H9 (cell line): ENCODE data around the gene AMACR. TPM values are rescaled to one million over a fixed set of nuclear protein-coding genes. Genes with fewer than 3 reads are reported as not detected.

Source experiments
- DNase-seq: peaks from one replicate; pipeline ENCODE4 v3.0.0-alpha.2; 2017
- H2AFZ ChIP-seq: one replicate; pipeline ENCODE4 v1.6.1; 2013; ENCODE audit warnings: mild to moderate bottlenecking, low read length, control low read depth, moderate library complexity
- H2AK5ac ChIP-seq: 2 replicates; pipeline ENCODE4 v1.6.1; 2013; ENCODE audit warnings: low read length, control low read depth, mixed read lengths; ENCODE audit not compliant: insufficient read length
- H2BK120ac ChIP-seq: one replicate; pipeline ENCODE4 v1.6.1; 2013; ENCODE audit warnings: low read depth, mild to moderate bottlenecking, low read length, control low read depth, inconsistent platforms; ENCODE audit not compliant: poor library complexity, severe bottlenecking
- H2BK12ac ChIP-seq: 2 replicates; pipeline ENCODE4 v1.6.1; 2013; ENCODE audit warnings: low read length, control low read depth, mixed read lengths, low read depth; ENCODE audit not compliant: insufficient read length
- H2BK15ac ChIP-seq: 2 replicates; pipeline ENCODE4 v1.6.1; 2013; ENCODE audit warnings: low read depth, low read length, control low read depth
- H2BK20ac ChIP-seq: one replicate; pipeline ENCODE4 v1.6.1; 2013; ENCODE audit warnings: low read depth, mild to moderate bottlenecking, low read length, control low read depth, inconsistent platforms; ENCODE audit not compliant: poor library complexity, severe bottlenecking
- H2BK5ac ChIP-seq: 2 replicates; pipeline ENCODE4 v1.6.1; 2013; ENCODE audit warnings: low read length, control low read depth, mixed read lengths; ENCODE audit not compliant: insufficient read length
- H3K14ac ChIP-seq: 2 replicates; pipeline ENCODE4 v1.6.1; 2013; ENCODE audit warnings: low read length, control low read depth; ENCODE audit not compliant: insufficient read depth
- H3K18ac ChIP-seq: 2 replicates; pipeline ENCODE4 v1.6.1; 2013; ENCODE audit warnings: low read depth, mild to moderate bottlenecking, mixed read lengths, low read length, control low read depth; ENCODE audit not compliant: insufficient read length
- H3K23ac ChIP-seq: 2 replicates; pipeline ENCODE4 v1.6.1; 2013; ENCODE audit warnings: low read length, control low read depth, mixed read lengths, low read depth; ENCODE audit not compliant: insufficient read length
- H3K23me2 ChIP-seq: 2 replicates; pipeline ENCODE4 v1.6.1; 2013; ENCODE audit warnings: low read depth, mild to moderate bottlenecking, mixed read lengths, low read length, control low read depth; ENCODE audit not compliant: insufficient read length, poor library complexity, severe bottlenecking
- H3K27ac ChIP-seq: 2 replicates; pipeline ENCODE4 v1.5.1; 2013; ENCODE audit warnings: low read length, control low read depth, mixed read lengths, low read depth; ENCODE audit not compliant: insufficient read length
- H3K27me3 ChIP-seq: 2 replicates; pipeline ENCODE4 v1.6.1; 2013; ENCODE audit warnings: low read length, control low read depth, inconsistent platforms; ENCODE audit not compliant: insufficient read depth
- H3K4ac ChIP-seq: 2 replicates; pipeline ENCODE4 v1.6.1; 2013; ENCODE audit warnings: low read depth, mild to moderate bottlenecking, control low read depth, inconsistent platforms, low read length, moderate library complexity
- H3K4me1 ChIP-seq: 2 replicates; pipeline ENCODE4 v1.6.1; 2013; ENCODE audit warnings: low read length, control low read depth, inconsistent platforms; ENCODE audit not compliant: insufficient read depth
- H3K4me2 ChIP-seq: 2 replicates; pipeline ENCODE4 v1.6.1; 2013; ENCODE audit warnings: low read length, control low read depth, mixed read lengths; ENCODE audit not compliant: insufficient read length, insufficient read depth
- H3K56ac ChIP-seq: 2 replicates; pipeline ENCODE4 v1.6.1; 2013; ENCODE audit warnings: low read depth, mild to moderate bottlenecking, mixed read lengths, low read length, control low read depth; ENCODE audit not compliant: insufficient read length
- H3K79me1 ChIP-seq: 2 replicates; pipeline ENCODE4 v1.6.1; 2013; ENCODE audit warnings: low read depth, mild to moderate bottlenecking, moderate library complexity, low read length, control low read depth, inconsistent platforms; ENCODE audit not compliant: insufficient read depth, poor library complexity, severe bottlenecking
- H3K79me2 ChIP-seq: 2 replicates; pipeline ENCODE4 v1.6.1; 2013; ENCODE audit warnings: low read length, control low read depth, inconsistent platforms; ENCODE audit not compliant: insufficient read depth
- H3K9ac ChIP-seq: 2 replicates; pipeline ENCODE4 v1.6.1; 2013; ENCODE audit warnings: low read length, control low read depth, mixed read lengths; ENCODE audit not compliant: insufficient read length; ENCODE audit errors: extremely low read depth
- H3K9me3 ChIP-seq: one replicate; pipeline ENCODE4 v1.6.1; 2013; ENCODE audit warnings: low read depth, low read length, inconsistent platforms; ENCODE audit not compliant: control insufficient read depth
- H3T11ph ChIP-seq: one replicate; pipeline ENCODE4 v1.6.1; 2013; ENCODE audit warnings: mild to moderate bottlenecking, low read length, control low read depth, inconsistent platforms
- H4K20me1 ChIP-seq: one replicate; pipeline ENCODE4 v1.6.1; 2013; ENCODE audit not compliant: control insufficient read depth, insufficient read length, insufficient read depth
- H4K5ac ChIP-seq: 2 replicates; pipeline ENCODE4 v1.6.1; 2013; ENCODE audit warnings: low read depth, mild to moderate bottlenecking, mixed read lengths, low read length, control low read depth; ENCODE audit not compliant: insufficient read length
- H4K8ac ChIP-seq: replicated peaks from 2 replicates; pipeline ENCODE4 v1.6.1; 2013; ENCODE audit warnings: low read length, control low read depth, mixed read lengths, low read depth; ENCODE audit not compliant: insufficient read length
- H4K91ac ChIP-seq: 2 replicates; pipeline ENCODE4 v1.6.1; 2013; ENCODE audit warnings: low read depth, mild to moderate bottlenecking, moderate library complexity, mixed read lengths, low read length, control low read depth; ENCODE audit not compliant: insufficient read length
- H3K27ac Mint-ChIP-seq, 3 experiments: 2 replicates in 2 of 3; 3 replicates in 1 of 3; pipeline ENCODE4 v1.8.0; 2020 to 2021; ENCODE audit warnings: mixed read lengths in 3 of 3, mild to moderate bottlenecking in 1 of 3, moderate library complexity in 1 of 3
- H3K27me3 Mint-ChIP-seq: 2 replicates; pipeline ENCODE4 v1.8.0; 2021; ENCODE audit warnings: low read depth, mild to moderate bottlenecking, moderate library complexity, mixed read lengths
- H3K36me3 Mint-ChIP-seq, 3 experiments: 2 replicates in 2 of 3; 3 replicates in 1 of 3; pipeline ENCODE4 v1.8.0; 2020 to 2021; ENCODE audit warnings: low read depth in 3 of 3, mixed read lengths in 3 of 3; ENCODE audit not compliant: insufficient read depth in 1 of 3
- H3K4me1 Mint-ChIP-seq, 2 experiments: 2 replicates each; pipeline ENCODE4 v1.8.0; 2020; ENCODE audit warnings: mixed read lengths in 2 of 2
- H3K4me3 Mint-ChIP-seq, 2 experiments: 2 replicates in 1 of 2; 3 replicates in 1 of 2; pipeline ENCODE4 v1.8.0; 2020 to 2021; ENCODE audit warnings: mild to moderate bottlenecking in 2 of 2, mixed read lengths in 2 of 2, moderate library complexity in 1 of 2
- H3K9me3 Mint-ChIP-seq, 2 experiments: 2 replicates in 1 of 2; 3 replicates in 1 of 2; pipeline ENCODE4 v1.8.0; 2020; ENCODE audit warnings: mild to moderate bottlenecking in 2 of 2, mixed read lengths in 2 of 2, moderate library complexity in 1 of 2
- WGBS: extraction: QIAGEN DNeasy Blood & Tissue Kit; methylation state at CpG from one replicate; pipeline ENCODE4 v1.1.7; 2013; ENCODE audit warnings: missing lambda C conversion rate, low lambda C conversion rate, mixed read lengths; ENCODE audit not compliant: insufficient read length; ENCODE audit errors: extremely low coverage; 5-methylcytosine and 5-hydroxymethylcytosine counted together
- total RNA-seq: library from RNA; stranded (reverse); gene quantifications from 2 replicates; pipeline ENCODE4 v1.2.1, GENCODE V29; 2021
- TF ChIP-seq, protein P1 (sequence below): fragments of 200-600 bp; sonication (generic); conservative IDR thresholded peaks from 3 replicates; pipeline ENCODE4 v1.8.0; 2021; ENCODE audit warnings: antibody characterized with exemption, mild to moderate bottlenecking

Gene AMACR
- total RNA-seq, 1 experiment from 2014 or later: 9.7 TPM

DNA sequence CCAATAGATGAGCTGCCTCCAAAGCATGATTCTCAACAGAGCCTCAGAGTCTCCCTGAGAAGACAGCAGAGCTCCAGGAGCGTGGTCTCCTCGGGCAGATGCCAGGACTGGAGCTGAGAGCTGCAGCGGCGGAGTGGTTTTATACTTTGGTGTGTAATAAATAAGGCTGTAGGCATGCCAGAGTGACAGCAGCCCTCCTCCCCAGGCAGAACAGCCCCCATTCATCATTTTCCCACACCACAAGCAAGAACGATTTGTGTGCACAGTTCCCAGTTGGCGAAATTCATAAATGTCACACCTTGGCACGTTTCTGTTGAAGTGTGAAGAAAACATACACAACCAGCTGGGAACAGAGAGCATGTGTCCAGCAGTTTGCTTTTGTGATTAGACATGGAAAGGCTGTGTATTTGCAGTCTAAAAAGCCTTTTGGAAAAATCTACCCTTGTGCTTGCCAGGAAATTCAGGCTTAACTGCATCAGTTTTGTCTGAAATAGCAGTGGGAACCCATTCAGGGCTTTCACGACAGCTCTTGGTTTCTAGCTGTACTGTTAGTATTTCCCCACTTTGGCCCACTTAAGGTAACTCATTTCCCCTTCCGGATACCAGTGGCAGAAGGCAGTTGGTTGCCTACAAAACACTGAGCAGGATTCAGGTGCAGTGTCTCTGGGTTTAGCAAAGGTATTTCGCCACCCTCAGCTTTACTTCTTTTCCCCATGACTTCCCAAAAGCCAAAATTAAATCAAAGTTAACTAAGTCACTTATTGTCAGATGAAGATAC, 35.4 kb upstream of the AMACR start, which contains the start of gene C1QTNF3:
Gene C1QTNF3 (minus strand): TSS at position 115 of the 778 bp plus-strand sequence. CDS start 88 bp downstream, at position 27.
- no peak within 1 kb of the TSS for H3K27ac Mint-ChIP-seq
- TF ChIP-seq, protein P1, sequence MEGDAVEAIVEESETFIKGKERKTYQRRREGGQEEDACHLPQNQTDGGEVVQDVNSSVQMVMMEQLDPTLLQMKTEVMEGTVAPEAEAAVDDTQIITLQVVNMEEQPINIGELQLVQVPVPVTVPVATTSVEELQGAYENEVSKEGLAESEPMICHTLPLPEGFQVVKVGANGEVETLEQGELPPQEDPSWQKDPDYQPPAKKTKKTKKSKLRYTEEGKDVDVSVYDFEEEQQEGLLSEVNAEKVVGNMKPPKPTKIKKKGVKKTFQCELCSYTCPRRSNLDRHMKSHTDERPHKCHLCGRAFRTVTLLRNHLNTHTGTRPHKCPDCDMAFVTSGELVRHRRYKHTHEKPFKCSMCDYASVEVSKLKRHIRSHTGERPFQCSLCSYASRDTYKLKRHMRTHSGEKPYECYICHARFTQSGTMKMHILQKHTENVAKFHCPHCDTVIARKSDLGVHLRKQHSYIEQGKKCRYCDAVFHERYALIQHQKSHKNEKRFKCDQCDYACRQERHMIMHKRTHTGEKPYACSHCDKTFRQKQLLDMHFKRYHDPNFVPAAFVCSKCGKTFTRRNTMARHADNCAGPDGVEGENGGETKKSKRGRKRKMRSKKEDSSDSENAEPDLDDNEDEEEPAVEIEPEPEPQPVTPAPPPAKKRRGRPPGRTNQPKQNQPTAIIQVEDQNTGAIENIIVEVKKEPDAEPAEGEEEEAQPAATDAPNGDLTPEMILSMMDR: no peak
- H2AFZ ChIP-seq: no peak within 1 kb of the TSS
- H3K9ac ChIP-seq: no peak within 1 kb of the TSS
- H3T11ph ChIP-seq: no peak within 1 kb of the TSS
- no peak within 1 kb of the TSS for H3K4ac ChIP-seq
- H2BK20ac ChIP-seq: no peak within 1 kb of the TSS
- H4K91ac ChIP-seq: no peak within 1 kb of the TSS
- DNase-seq: no peak
- H3K14ac ChIP-seq: no peak within 1 kb of the TSS
- no peaks in the 10 kb centered on the region for H3K9me3 ChIP-seq
- H4K5ac ChIP-seq: no peak within 1 kb of the TSS
- H2BK15ac ChIP-seq: no peak within 1 kb of the TSS
- 0 out of 2 replicates have a peak, but pooled peaks cover 2% of the 10 kb centered on the region for H3K4me1 ChIP-seq
- H3K27me3 Mint-ChIP-seq: no peaks in the 10 kb centered on the region
- no peak within 1 kb of the TSS for H3K4me2 ChIP-seq
- H2BK120ac ChIP-seq: no peak within 1 kb of the TSS
- H3K56ac ChIP-seq: no peak within 1 kb of the TSS
- no peak within 1 kb of the TSS for H2BK5ac ChIP-seq
- H3K27me3 ChIP-seq: no peaks in the 10 kb centered on the region
- no peak within 1 kb of the TSS for H3K4me3 Mint-ChIP-seq
- H3K36me3 Mint-ChIP-seq: peaks cover 0 to 6% (median 1%) of the 10 kb centered on the region in 3 experiments; a peak in 3 of 7 replicates
- H3K9me3 Mint-ChIP-seq: peaks cover 2 to 3% of the 10 kb centered on the region in 2 experiments; a peak in 2 of 5 replicates
- H2BK12ac ChIP-seq: no peak within 1 kb of the TSS
- H3K4me1 Mint-ChIP-seq: peaks cover 17% of the 10 kb centered on the region in 2 experiments
- H4K20me1 ChIP-seq: no peaks in the 10 kb centered on the region
- no peak within 1 kb of the TSS for H3K18ac ChIP-seq
- H3K23ac ChIP-seq: no peak within 1 kb of the TSS
- H3K79me1 ChIP-seq: no peaks in the 10 kb centered on the region
- no peaks in the 10 kb centered on the region for H3K23me2 ChIP-seq
- no peak within 1 kb of the TSS for H3K27ac ChIP-seq
- no peak within 1 kb of the TSS for H4K8ac ChIP-seq
- WGBS: no CpG with 5 or more reads among the region's 10 CpGs
- no peak within 1 kb of the TSS for H2AK5ac ChIP-seq
- no peaks in the 10 kb centered on the region for H3K79me2 ChIP-seq
